Measurements from ENCODE around the gene CD164. TPM values are rescaled to one million over a fixed set of nuclear protein-coding genes. Genes with fewer than 3 reads are reported as not detected.

The CD164 gene
- total and polyA plus RNA-seq, 9 donors: 129 to 215 (median 173) TPM

DNA sequence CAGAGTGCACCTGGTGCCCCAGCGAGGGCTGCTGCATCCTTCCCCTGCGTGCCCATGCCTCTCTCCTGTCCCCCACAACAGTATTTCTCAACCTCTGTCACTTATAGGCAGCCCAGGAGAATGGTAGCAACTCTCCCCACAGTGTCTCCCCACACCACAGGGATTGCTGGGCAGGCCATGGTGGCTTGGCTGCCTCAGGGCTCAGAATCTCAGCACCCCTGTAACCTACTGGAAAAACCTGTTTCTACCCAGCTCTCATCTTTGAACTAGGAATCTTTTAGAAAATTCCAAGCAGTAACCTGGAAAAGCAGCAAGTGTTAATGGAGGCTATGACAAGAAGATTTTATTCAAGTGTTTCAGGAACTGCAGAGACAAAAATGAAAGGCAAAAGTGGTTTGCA, 38.0 kb downstream of the CD164 start:
- WGBS, 3 donors: 79 to 91% (median 80%) methylated on average over 2 of the region's 2 CpGs
- H3K27ac ChIP-seq: no peak overlapping the region
- intact Hi-C loops (cut with DNase I): loop anchor here in 1 of 4 donors (5.0 kb wide), 1 partner anchor 68 kb away; no protein-coding TSS in a partner anchor
- DNase-seq: no peak
- no peaks in the 10 kb centered on the region for H3K36me3 ChIP-seq
- no peak for TF ChIP-seq EP300 (IDR thresholded peaks at IDR 0.05)
- TF ChIP-seq POLR2A (IDR thresholded peaks at IDR 0.05): no peak
- TF ChIP-seq CTCF (IDR thresholded peaks at IDR 0.05): no peak
- no peaks in the 10 kb centered on the region for H3K9me3 ChIP-seq
- no peaks in the 10 kb centered on the region for H3K27me3 ChIP-seq
- H3K4me3 ChIP-seq: no peak overlapping the region
- no peaks in the 10 kb centered on the region for H3K4me1 ChIP-seq (ENCODE audit: insufficient read depth)

- intact Hi-C loops (cut with DNase I): loop anchor here in 1 of 4 donors (5.0 kb wide), 1 partner anchor 69 kb away; no protein-coding TSS in a partner anchor
- WGBS, 3 donors: 92 to 94% (median 94%) methylated on average over 7 of the region's 7 CpGs
- no peak for TF ChIP-seq POLR2A (IDR thresholded peaks at IDR 0.05)
- TF ChIP-seq CTCF (IDR thresholded peaks at IDR 0.05): no peak
- no peak for TF ChIP-seq EP300 (IDR thresholded peaks at IDR 0.05)
- H3K9me3 ChIP-seq: no peaks in the 10 kb centered on the region
- H3K4me3 ChIP-seq: no peak overlapping the region
- no peaks in the 10 kb centered on the region for H3K36me3 ChIP-seq
- H3K4me1 ChIP-seq (ENCODE audit: insufficient read depth): no peaks in the 10 kb centered on the region
- DNase-seq: no peak
- H3K27ac ChIP-seq: no peak overlapping the region
- H3K27me3 ChIP-seq: no peaks in the 10 kb centered on the region
These were observed 38.7 kb downstream of the CD164 start for GRCh38 chr6:109343518-109343917.

DNA sequence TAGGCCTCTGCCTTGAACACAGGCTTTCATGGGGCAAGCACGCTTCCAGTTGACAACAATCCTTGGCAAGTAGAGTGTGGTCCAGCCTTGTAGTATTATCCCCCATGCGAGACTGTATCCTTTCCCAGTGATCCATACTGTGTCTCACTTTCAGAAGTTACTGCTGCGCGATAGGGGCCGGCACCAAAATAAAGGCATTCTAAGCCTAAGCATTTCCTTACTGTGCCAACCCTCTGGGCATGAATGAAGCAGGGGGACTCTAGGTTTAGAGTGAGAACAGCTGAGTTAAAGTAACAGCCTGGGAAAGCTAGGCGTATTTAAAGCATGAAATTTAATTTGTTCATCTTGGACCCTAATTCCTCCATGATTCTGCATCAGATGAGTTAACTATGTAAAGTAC, 39.4 kb downstream of the CD164 start:
- no peak for DNase-seq
- no peak for TF ChIP-seq CTCF (IDR thresholded peaks at IDR 0.05)
- Histone ChIP-seq H3K27me3 (no peaks in the 10 kb centered on the region), H3K36me3 (no peaks in the 10 kb centered on the region), H3K27ac (no peak overlapping the region), H3K4me3 (no peak overlapping the region), H3K4me1 (ENCODE audit: insufficient read depth) (no peaks in the 10 kb centered on the region), H3K9me3 (no peaks in the 10 kb centered on the region)
- WGBS, 3 donors: 96 to 98% (median 97%) methylated on average over 6 of the region's 6 CpGs
- intact Hi-C loops (cut with DNase I): loop anchor here in 1 of 4 donors (5.0 kb wide), 1 partner anchor 69 kb away; no protein-coding TSS in a partner anchor

DNA sequence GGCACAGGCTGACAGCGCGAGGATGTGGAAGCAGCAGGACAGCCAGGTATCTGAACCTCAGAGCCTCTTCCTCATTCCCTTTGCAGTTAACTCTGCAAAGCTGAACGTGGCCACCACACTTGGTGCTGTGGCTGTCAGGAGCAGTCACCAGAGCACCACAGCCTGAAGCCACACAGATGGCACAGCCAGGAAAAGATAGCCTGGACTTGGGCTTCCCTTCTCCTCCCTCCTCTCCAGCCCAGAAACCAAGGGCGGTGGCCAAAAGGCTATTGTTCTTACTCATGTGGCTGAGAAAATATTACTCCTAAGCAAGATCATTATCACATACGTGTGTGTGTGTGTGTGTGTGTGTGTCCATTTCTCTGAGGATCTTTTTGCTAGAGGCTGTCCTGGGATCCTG, 39.8 kb downstream of the CD164 start:
- intact Hi-C loops (cut with DNase I): loop anchor here in 1 of 4 donors (5.0 kb wide), 1 partner anchor 70 kb away; no protein-coding TSS in a partner anchor
- no peak for DNase-seq
- TF ChIP-seq CTCF (IDR thresholded peaks at IDR 0.05): no peak
- WGBS, 3 donors: 77 to 83% (median 82%) methylated on average over 5 of the region's 5 CpGs
- Histone ChIP-seq H3K27ac (no peak overlapping the region), H3K36me3 (no peaks in the 10 kb centered on the region), H3K4me3 (no peak overlapping the region), H3K9me3 (no peaks in the 10 kb centered on the region), H3K4me1 (ENCODE audit: insufficient read depth) (no peaks in the 10 kb centered on the region), H3K27me3 (no peaks in the 10 kb centered on the region)
